AG04450 (cell line): ENCODE results near the gene ZMIZ2. TPM values are rescaled to one million over a fixed set of nuclear protein-coding genes. Genes with fewer than 3 reads are reported as not detected.
"Not testable (repeated sequence)": the region's sequence is repeated elsewhere in the genome, so short reads cannot be mapped to it uniquely, and the experiment has no call there.

Experiments
- CTCF ChIA-PET: fragments of 300-600, 350-600 bp; formaldehyde crosslinking; extraction: SDS; loops from one replicate; lab custom pipeline; 2022; ENCODE audit warnings: antibody characterized with exemption, inconsistent platforms; lab: Charles Lee
- POLR2A ChIA-PET: fragments of 350-600 bp; formaldehyde crosslinking; extraction: SDS; loops from one replicate; lab custom pipeline; 2021; ENCODE audit warnings: antibody characterized with exemption, inconsistent platforms; lab: Yijun Ruan, JAX
- DNase-seq: peaks from one replicate; pipeline ENCODE4 v3.0.0-alpha.2; 2011; ENCODE audit warnings: low read depth, low spot score
- H3K27ac ChIP-seq: one replicate; pipeline ENCODE4 v1.5.1; 2012; ENCODE audit warnings: low read depth, low read length, control low read depth
- H3K27me3 ChIP-seq: one replicate; pipeline ENCODE4 v1.6.0; 2012; ENCODE audit warnings: low read length; ENCODE audit not compliant: control insufficient read depth, insufficient read depth
- H3K4me3 ChIP-seq: 2 replicates; pipeline ENCODE4 v1.5.1; 2011; ENCODE audit warnings: mild to moderate bottlenecking, low read depth, low read length, control low read depth
- H3K9me3 ChIP-seq: 2 replicates; pipeline ENCODE4 v1.5.1; 2012; ENCODE audit warnings: low read length; ENCODE audit not compliant: control insufficient read depth, insufficient read depth
- polyA plus RNA-seq: library from polyadenylated mRNA; depleted of rRNA; stranded (reverse); fragments of >200 nt; gene quantifications from 2 replicates; pipeline ENCODE4 v1.2.3, GENCODE V29; 2011
- TF ChIP-seq, protein P1 (sequence below): IDR thresholded peaks from 2 replicates; pipeline ENCODE4 v1.5.1; 2011; ENCODE audit warnings: low read depth, low read length, control low read depth, inconsistent platforms

Gene ZMIZ2
- polyA plus RNA-seq, 1 experiment = 4.8 TPM

DNA sequence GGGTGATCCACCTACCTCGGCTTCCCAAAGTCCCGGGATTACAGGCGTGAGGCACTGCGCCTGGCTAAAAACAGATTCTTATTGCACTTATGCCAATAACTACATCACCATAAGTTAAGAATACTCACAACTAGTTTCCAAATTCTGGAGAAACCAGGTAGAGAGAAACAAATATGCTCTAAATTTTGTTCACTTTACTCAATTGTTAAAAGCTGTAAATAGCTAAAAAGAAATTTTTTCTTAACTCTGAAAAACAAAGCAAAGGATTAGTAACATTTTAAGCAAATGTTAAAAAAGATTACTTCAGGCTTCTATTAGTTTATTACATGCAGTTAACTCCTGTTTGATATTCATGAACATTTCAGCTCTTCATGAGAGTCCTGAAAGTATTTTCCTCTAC, 28.3 kb upstream of the ZMIZ2 start:
- Histone ChIP-seq H3K27ac (no peak overlapping the region), H3K9me3 (peaks cover 13% of the 10 kb centered on the region), H3K27me3 (no peaks in the 10 kb centered on the region), H3K4me3 (no peak overlapping the region)
- CTCF ChIA-PET = no interaction called here
- no peak for DNase-seq
- TF ChIP-seq, protein P1, sequence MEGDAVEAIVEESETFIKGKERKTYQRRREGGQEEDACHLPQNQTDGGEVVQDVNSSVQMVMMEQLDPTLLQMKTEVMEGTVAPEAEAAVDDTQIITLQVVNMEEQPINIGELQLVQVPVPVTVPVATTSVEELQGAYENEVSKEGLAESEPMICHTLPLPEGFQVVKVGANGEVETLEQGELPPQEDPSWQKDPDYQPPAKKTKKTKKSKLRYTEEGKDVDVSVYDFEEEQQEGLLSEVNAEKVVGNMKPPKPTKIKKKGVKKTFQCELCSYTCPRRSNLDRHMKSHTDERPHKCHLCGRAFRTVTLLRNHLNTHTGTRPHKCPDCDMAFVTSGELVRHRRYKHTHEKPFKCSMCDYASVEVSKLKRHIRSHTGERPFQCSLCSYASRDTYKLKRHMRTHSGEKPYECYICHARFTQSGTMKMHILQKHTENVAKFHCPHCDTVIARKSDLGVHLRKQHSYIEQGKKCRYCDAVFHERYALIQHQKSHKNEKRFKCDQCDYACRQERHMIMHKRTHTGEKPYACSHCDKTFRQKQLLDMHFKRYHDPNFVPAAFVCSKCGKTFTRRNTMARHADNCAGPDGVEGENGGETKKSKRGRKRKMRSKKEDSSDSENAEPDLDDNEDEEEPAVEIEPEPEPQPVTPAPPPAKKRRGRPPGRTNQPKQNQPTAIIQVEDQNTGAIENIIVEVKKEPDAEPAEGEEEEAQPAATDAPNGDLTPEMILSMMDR = no peak
- POLR2A ChIA-PET = no interaction called here

GRCh38 chr7:44724276-44724675, 24.4 kb upstream of the ZMIZ2 start:
- DNase-seq = no peak
- TF ChIP-seq, protein P1 = no peak
- peaks cover 13% of the 10 kb centered on the region for H3K9me3 ChIP-seq
- no peak overlapping the region for H3K4me3 ChIP-seq
- ChIA-PET POLR2A (no interaction called here), CTCF (no interaction called here)
- H3K27ac ChIP-seq = no peak overlapping the region
- H3K27me3 ChIP-seq = no peaks in the 10 kb centered on the region

DNA sequence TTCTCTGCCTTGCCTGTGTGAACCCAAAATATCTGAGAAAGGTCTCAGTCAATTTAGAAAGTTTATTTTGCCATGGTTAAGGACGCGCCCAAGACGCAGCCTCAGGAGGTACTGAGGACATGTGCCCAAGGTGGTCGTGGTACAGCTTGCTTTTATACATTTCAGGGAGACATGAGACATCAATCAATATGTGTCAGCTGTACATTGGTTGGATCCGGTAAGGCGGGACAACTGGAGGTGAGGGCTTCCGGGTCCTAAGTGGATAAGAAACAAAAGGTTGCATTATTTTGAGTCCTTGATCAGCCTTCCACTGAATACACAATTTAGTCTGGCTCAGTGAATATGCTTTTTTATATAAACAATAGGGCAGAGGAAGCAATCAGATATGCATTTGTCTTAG, 22.4 kb upstream of the ZMIZ2 start:
- H3K27me3 ChIP-seq, H3K4me3 ChIP-seq, DNase-seq, POLR2A ChIA-PET, CTCF ChIA-PET, H3K27ac ChIP-seq, H3K9me3 ChIP-seq: not testable (repeated sequence)

DNA sequence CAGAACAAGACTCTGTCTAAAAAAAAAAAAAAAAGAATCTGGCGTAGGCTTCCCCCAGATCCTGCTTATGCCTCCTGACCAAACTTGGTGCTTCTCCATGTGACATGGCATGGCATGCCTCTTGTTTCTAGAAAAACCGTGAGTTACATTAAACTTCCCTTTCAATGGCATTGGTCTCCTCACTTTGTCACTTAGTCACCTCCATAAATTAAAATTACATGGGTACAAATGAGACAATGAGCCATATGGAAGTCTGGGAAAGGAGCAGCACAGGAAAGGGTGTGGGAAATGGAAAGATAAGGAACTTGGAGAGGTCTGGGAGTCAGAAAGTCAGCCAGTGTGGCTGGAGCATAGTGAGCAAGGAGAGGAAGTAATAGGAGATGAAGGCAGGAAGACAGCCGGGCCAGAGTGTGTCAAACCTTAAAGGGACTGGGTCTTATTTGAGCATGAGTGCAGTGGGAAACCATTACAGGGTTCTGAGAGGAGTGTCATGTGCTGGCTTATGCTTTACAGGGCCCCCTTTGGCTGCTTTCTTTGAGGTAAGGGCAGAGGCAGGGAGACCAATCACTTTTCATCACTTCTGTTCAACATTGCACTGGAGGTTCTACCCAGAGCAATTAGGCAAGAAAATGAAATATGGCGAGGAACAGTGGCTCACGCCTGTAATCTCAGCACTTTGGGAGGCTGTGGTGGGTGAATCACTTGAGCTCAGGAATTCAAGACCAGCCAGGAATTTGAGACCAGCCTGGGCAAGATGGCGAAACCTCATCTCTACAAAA, 21.3 kb upstream of the ZMIZ2 start:
- Histone ChIP-seq H3K9me3 (peaks cover 4% of the 10 kb centered on the region; the same call in 1 of the 2 replicates), H3K27me3 (no peaks in the 10 kb centered on the region), H3K4me3 (no peak overlapping the region), H3K27ac (peak overlapping the region; percentile 90)
- TF ChIP-seq, protein P1 = no peak
- CTCF ChIA-PET = no interaction called here
- POLR2A ChIA-PET = no interaction called here
- peak; percentile 34 for DNase-seq

- Histone ChIP-seq H3K4me3 (no peak overlapping the region), H3K27me3 (no peaks in the 10 kb centered on the region), H3K9me3 (no peaks in the 10 kb centered on the region; the same call in 1 of the 2 replicates), H3K27ac (no peak overlapping the region)
- no peak for DNase-seq
- TF ChIP-seq, protein P1 = no peak
- ChIA-PET CTCF (no interaction called here), POLR2A (no interaction called here)
These were observed 20.7 kb upstream of the ZMIZ2 start for GRCh38 chr7:44727937-44728262.
